Measurements from ENCODE around the gene SGTA. TPM values are rescaled to one million over a fixed set of nuclear protein-coding genes. Genes with fewer than 3 reads are reported as not detected.

The SGTA gene
- total RNA-seq, 4 donors from 2014 or later, result 43.4 to 86.8 (median 73.4) TPM

DNA sequence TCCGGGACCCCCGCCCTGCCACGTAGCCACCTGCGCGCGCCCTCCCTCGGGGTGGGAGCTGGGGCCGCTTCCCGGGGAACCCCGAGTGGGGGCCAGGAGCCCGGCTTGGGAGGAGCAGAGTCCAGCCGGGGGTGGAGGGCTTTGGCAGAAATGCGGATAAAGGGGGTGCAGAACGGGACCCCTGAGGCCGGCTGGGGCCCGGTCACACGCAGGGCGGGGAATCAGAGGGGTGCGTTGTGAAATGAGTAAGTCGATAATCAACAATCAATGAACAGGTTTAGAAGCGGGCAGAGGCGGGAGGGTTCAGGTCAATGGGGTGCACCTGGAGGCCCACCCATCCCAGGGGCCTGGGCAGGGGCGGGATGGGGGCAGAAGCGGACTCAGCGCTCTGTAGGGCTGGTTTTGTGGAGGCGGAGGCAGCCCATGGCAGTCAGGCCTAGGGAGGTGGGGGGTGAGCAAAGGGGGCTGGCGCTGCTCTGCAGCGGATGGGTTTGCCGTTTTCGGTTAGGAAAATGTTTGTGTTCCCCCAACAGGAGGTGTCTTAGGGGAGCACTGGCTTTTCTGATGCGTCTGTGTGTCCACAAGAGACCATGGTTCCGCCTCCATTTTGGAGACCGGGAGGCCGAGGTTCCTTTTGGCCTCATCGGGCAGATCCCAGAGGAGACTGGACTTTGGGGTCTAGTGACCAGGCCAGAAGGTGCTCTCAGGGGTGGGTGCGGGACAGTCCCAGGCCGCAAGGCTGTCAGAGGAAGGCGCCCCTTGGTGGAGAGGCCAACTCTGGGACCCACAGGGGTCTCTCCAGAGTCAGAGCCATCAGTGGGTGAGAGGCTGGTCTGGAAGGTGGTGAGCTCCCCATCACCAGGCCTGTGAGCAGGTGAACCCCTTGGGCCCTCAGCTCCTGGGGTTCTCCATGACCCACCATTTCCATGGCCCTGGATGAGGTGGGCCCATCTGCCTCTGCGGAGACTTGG, 61.2 kb downstream of the SGTA start:
- Histone ChIP-seq H3K4me1 (peaks cover 6 to 21% of the 10 kb centered on the region in 2 donors), H3K36me3 (no peaks in the 10 kb centered on the region), H3K27ac (no peak overlapping the region), H3K4me3 (replicated peaks in 1 of 3) (peak overlapping the region in 1 of 3 donors; percentile 12), H3K27me3 (peaks cover 9% of the 10 kb centered on the region), H3K9me3 (no peaks in the 10 kb centered on the region)
- TF ChIP-seq POLR2A (IDR thresholded peaks at IDR 0.05), result no peak
- TF ChIP-seq, protein P1, sequence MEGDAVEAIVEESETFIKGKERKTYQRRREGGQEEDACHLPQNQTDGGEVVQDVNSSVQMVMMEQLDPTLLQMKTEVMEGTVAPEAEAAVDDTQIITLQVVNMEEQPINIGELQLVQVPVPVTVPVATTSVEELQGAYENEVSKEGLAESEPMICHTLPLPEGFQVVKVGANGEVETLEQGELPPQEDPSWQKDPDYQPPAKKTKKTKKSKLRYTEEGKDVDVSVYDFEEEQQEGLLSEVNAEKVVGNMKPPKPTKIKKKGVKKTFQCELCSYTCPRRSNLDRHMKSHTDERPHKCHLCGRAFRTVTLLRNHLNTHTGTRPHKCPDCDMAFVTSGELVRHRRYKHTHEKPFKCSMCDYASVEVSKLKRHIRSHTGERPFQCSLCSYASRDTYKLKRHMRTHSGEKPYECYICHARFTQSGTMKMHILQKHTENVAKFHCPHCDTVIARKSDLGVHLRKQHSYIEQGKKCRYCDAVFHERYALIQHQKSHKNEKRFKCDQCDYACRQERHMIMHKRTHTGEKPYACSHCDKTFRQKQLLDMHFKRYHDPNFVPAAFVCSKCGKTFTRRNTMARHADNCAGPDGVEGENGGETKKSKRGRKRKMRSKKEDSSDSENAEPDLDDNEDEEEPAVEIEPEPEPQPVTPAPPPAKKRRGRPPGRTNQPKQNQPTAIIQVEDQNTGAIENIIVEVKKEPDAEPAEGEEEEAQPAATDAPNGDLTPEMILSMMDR (IDR thresholded peaks at IDR 0.05), result no peak
- DNase-seq, result no peak
- intact Hi-C loops (cut with DNase I), result no loop called here
- WGBS, 2 donors, result 18 to 43% methylated on average over 26 to 27 of the region's 39 CpGs

DNA sequence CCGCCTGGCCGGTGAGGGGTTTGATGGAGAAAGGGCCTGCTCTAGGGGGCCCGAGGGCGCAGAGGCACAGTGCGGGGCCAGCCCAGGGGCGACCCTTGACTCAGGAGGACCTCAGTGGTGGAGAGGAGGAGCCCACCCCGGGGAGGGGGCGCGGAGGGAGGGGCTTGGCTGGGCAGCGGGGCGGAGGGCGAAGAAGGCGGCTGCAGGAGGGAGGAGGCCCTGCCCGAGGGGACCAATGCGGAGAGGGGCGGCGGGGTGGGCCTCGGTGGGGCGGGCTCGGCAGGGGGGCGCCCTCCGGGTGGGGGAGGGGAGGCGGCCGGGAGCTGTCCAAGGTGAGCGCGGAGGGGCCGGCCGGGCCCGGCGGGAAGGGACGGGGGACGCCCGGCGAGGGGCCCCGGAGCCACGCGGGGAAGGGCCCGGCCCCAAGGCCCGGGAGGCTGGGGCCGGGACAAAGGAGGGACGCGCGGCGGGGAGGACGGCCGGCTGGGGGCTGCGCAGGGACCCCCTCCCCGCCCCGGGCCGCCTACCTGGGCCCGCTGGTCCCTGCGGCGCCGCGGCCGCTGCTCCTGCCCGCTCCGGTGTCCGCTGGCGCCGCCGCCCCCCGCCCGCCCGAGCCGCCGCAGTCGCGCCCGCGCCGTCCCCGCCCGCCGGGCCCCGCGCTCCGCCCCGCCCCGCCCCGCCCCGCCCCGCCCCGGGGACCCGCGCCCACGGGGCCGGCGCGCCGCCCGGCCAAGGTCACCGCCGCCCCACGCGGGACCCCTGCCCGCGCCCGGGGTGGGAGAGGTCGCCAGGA, 62.1 kb downstream of the SGTA start, which contains the start of gene DIRAS1:
Gene DIRAS1 (minus strand): TSS at position 596 of the 793 bp plus-strand sequence. CDS start 3,566 bp downstream, outside the sequence.
- Histone ChIP-seq H3K27me3 (peaks cover 9% of the 10 kb centered on the region), H3K4me1 (peaks cover 6 to 21% of the 10 kb centered on the region in 2 donors), H3K4me3 (replicated peaks in 1 of 3) (peak within 1 kb of the TSS in 1 of 3 donors; percentile 12), H3K27ac (no peak within 1 kb of the TSS), H3K36me3 (no peaks in the 10 kb centered on the region), H3K9me3 (no peaks in the 10 kb centered on the region)
- intact Hi-C loops (cut with DNase I), result no loop called here
- 3 to 4% methylated on average over 6 to 9 of the region's 100 CpGs for WGBS, 2 donors
- no peak for DNase-seq
- TF ChIP-seq, protein P1 (IDR thresholded peaks at IDR 0.05), result no peak
- TF ChIP-seq POLR2A (IDR thresholded peaks at IDR 0.05), result no peak

DNA sequence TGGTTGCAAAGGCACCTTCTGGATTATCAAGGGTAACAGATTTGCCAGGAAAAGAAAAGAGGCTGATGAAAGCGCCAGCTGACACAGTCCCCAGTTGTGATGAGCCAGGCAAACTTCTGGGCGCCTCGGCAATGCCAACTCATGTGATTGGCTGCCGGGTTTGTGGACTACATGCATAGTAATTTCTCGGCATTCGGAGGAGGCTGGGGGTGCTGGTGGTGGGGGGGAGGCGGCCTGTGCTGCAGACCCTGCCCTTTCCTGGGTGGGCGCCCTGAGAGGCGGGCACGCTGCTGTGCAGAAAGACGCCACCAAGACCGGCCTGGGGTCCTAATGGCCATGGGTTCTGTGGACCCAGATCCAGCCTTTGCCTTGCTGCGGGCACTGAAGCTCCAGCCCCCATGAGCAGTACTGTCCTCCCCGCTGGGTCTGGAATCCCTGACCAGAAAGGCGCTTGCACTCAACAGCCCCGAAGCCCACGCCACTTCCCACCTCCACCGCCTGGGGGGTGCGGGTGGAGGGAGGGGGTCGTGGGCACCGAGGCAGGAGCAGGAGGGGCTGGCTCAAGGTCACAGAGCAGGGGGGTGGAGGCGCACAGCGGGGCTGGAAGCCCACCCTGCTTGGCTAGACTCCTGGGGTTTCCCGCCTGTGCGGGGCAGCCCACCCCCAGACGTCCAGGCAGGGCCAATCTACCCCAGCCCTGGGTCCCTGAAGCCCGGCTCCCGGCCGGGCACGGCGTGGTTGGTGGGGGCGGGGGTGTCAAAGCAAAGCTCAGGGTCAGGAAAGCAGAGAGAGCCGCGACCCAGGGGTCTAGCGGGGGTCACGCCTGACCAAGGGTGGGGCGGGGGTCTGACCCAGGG, 62.9 kb downstream of the SGTA start:
- Histone ChIP-seq H3K27me3 (peaks cover 9% of the 10 kb centered on the region), H3K36me3 (no peaks in the 10 kb centered on the region), H3K27ac (no peak overlapping the region), H3K4me1 (peaks cover 6 to 21% of the 10 kb centered on the region in 2 donors), H3K9me3 (no peaks in the 10 kb centered on the region), H3K4me3 (replicated peaks in 1 of 3) (no peak overlapping the region)
- 9 to 11% methylated on average over 8 to 12 of the region's 37 CpGs for WGBS, 2 donors
- TF ChIP-seq POLR2A (IDR thresholded peaks at IDR 0.05), result no peak
- no peak for DNase-seq
- intact Hi-C loops (cut with DNase I), result no loop called here

DNA sequence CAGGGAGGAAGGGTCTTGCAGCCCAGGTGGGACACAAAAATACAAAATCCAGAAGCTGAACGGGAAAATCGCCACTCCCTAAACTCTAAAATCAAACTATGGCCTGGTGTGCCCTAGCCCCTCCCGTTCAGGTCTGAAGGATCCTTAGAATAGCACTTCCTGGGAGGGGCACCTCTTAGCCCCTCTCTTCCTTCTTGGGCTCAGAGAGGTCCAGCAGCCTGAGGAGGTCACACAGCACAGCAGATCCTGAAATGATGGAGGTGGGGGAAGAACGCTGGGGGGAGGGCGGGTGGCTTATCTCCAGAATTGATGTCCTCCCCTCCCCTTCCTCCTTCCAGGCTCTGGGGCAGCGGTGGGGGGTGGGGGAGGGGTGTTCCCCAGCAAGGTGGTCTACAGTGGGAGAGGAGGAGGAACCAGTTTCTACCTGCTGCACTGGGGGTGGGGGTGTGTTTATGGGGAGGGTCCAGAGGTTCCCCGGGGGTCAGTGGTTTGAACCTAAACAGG, 63.8 kb downstream of the SGTA start:
- H3K4me1 ChIP-seq, result peaks cover 6 to 21% of the 10 kb centered on the region in 2 donors
- 43 to 46% methylated on average over 4 to 5 of the region's 7 CpGs for WGBS, 2 donors
- no peaks in the 10 kb centered on the region for H3K36me3 ChIP-seq
- H3K9me3 ChIP-seq, result no peaks in the 10 kb centered on the region
- no peak overlapping the region for H3K27ac ChIP-seq
- H3K4me3 ChIP-seq (replicated peaks in 1 of 3), result no peak overlapping the region
- H3K27me3 ChIP-seq, result peaks cover 9% of the 10 kb centered on the region
- TF ChIP-seq, protein P1 (IDR thresholded peaks at IDR 0.05), result no peak
- TF ChIP-seq POLR2A (IDR thresholded peaks at IDR 0.05), result no peak
- intact Hi-C loops (cut with DNase I), result no loop called here
- no peak for DNase-seq

Measured in thyroid gland (tissue), 4 donors.